Colonic mucosa (tissue), 4 donors: ENCODE results near the gene TUBA3D. TPM values are rescaled to one million over a fixed set of nuclear protein-coding genes. Genes with fewer than 3 reads are reported as not detected.
"Not testable (repeated sequence)": the region's sequence is repeated elsewhere in the genome, so short reads cannot be mapped to it uniquely, and the experiment has no call there.

Experiments
- DNase-seq: peaks from one replicate; pipeline ENCODE4 v3.0.0-alpha.2; 2020
- H3K27ac ChIP-seq: fragments of 200-600 bp; one replicate; pipeline ENCODE4 v1.8.0; 2021
- H3K27me3 ChIP-seq: fragments of 200-600 bp; one replicate; pipeline ENCODE4 v1.8.0; 2021
- H3K36me3 ChIP-seq: fragments of 200-600 bp; one replicate; pipeline ENCODE4 v1.8.0; 2021
- H3K4me1 ChIP-seq: fragments of 200-600 bp; one replicate; pipeline ENCODE4 v1.8.0; 2021; ENCODE audit warnings: mild to moderate bottlenecking
- H3K4me3 ChIP-seq: fragments of 200-600 bp; one replicate; pipeline ENCODE4 v1.8.0; 2021
- H3K9ac ChIP-seq, 2 donors: one replicate each; pipeline ENCODE4 v1.7.0; 2013; ENCODE audit warnings: control low read depth in 2 of 2, low read depth in 2 of 2, low read length in 2 of 2
- H3K9me3 ChIP-seq: fragments of 200-600 bp; one replicate; pipeline ENCODE4 v1.8.0; 2021
- intact Hi-C: fragments of 100-400 bp; cut with DNase I; formaldehyde crosslinking; loops from one replicate; pipeline ENCODE4 v1.14.1; 2022
- total RNA-seq, 2 donors: library from RNA; stranded (reverse); fragmentation: NEBNext Ultra II Directional in 1 of 2; extraction: Animal tissue kit (Norgen Biotek cat#: 25700) in 1 of 2; gene quantifications; one replicate each; pipeline ENCODE4 v1.2.1, GENCODE V29; 2021
- TF ChIP-seq, protein P1 (sequence below): fragments of 200-600 bp; IDR thresholded peaks from one replicate; pipeline ENCODE4 v1.8.0; 2022; ENCODE audit warnings: antibody characterized with exemption, mild to moderate bottlenecking
- donor health status: healthy.
- donor health status: DM: no; HTN: no; CAD: no.
- donor health status: DM: no; HTN: no; CAD: no.

Gene TUBA3D
- total RNA-seq, 2 donors from 2014 or later: not detected

DNA sequence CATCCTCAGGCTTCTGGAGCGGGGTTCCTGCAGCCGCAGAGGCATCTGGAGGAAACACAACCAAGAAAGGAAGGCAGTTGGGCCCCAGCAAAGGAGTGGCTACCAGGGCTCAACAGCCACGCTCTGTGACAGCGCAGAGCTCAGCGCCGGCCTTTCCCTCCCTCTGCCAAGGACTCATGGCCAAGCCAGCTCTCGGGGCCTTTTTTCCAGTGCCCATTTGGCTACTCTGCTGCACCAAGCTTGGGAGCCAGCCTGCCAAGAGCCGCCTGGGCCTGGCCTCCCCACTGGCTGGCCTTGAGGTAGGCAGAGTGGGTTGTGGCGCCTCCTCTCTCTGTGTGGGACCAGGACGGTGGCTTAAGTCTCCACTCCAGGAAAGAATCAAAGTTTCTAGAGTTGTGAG lies 44.6 kb downstream of the TUBA3D start:
- H3K9ac ChIP-seq: no peak overlapping the region
- H3K27ac ChIP-seq: no peak overlapping the region
- no peak overlapping the region for H3K4me3 ChIP-seq
- no peaks in the 10 kb centered on the region for H3K36me3 ChIP-seq
- H3K9me3 ChIP-seq: no peaks in the 10 kb centered on the region
- no peaks in the 10 kb centered on the region for H3K27me3 ChIP-seq
- intact Hi-C loops: no loop called here
- H3K4me1 ChIP-seq: no peaks in the 10 kb centered on the region
- TF ChIP-seq, protein P1, sequence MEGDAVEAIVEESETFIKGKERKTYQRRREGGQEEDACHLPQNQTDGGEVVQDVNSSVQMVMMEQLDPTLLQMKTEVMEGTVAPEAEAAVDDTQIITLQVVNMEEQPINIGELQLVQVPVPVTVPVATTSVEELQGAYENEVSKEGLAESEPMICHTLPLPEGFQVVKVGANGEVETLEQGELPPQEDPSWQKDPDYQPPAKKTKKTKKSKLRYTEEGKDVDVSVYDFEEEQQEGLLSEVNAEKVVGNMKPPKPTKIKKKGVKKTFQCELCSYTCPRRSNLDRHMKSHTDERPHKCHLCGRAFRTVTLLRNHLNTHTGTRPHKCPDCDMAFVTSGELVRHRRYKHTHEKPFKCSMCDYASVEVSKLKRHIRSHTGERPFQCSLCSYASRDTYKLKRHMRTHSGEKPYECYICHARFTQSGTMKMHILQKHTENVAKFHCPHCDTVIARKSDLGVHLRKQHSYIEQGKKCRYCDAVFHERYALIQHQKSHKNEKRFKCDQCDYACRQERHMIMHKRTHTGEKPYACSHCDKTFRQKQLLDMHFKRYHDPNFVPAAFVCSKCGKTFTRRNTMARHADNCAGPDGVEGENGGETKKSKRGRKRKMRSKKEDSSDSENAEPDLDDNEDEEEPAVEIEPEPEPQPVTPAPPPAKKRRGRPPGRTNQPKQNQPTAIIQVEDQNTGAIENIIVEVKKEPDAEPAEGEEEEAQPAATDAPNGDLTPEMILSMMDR: no peak
- no peak for DNase-seq

DNA sequence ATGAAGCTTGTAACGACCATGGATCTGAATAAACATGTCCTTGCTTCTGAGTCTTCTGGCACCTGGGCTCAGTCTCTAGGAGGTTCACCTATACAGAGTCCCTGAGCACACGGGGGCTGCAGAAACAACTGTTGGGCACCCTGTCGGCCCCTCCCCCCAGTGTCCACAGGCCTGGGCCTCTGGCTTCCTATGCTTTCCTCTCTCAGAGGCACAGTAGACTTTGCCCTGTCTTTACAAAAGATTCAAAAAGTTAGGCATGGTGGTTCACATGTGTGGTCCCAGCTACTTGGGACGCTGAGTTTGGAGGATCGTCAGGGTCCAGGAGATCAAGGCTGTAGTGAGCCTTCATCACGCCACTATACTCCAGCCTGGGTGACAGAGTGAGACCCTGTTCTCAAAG lies 45.6 kb downstream of the TUBA3D start:
- H3K9ac ChIP-seq, H3K27ac ChIP-seq, H3K36me3 ChIP-seq, intact Hi-C loops, H3K9me3 ChIP-seq, H3K4me1 ChIP-seq, H3K4me3 ChIP-seq, DNase-seq, H3K27me3 ChIP-seq: not testable (repeated sequence)

DNA sequence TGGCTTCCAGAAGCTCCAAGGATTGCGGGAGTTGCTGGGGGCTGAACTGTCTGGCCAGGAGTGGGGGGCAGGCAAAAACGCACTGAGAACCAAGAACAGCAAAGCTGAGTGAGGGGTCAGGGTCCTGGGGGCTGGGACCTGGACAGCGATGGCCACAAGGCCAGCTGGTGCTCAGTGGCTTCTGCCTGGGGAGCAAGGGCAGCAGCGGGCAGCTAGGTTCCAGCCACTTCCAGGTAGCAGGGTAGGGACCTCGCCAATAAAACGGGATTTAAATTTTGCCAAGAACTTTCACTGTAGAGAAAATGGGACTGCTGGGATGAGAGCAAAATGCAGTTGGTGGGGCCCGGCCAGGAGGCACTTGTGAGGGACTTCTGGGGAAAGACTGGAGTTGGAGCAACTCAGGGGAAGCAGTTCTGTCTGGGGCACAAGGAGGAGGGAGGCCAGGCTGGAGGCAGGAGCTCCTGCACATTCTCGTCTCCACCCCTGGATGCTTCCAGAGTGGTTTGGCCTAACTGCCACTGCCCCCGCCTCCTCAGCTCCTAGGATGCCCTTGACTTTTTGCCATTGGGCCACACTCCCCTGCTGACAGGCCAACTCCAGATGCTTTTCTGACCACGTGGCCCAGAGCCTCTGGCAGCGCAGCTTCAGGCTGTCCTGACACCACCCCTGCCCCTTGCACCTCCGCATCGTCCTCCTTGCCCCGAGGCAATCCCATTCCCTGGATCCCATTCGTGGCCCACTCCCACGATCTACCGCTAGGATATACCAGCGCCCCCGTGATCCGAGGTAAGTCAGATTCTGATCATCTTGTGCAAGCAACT lies 46.3 kb downstream of the TUBA3D start:
- Histone ChIP-seq H3K4me1 (no peaks in the 10 kb centered on the region), H3K27me3 (no peaks in the 10 kb centered on the region), H3K9ac (no peak overlapping the region), H3K36me3 (no peaks in the 10 kb centered on the region), H3K9me3 (no peaks in the 10 kb centered on the region), H3K4me3 (no peak overlapping the region), H3K27ac (no peak overlapping the region)
- intact Hi-C loops: no loop called here
- TF ChIP-seq, protein P1: no peak
- DNase-seq: no peak

DNA sequence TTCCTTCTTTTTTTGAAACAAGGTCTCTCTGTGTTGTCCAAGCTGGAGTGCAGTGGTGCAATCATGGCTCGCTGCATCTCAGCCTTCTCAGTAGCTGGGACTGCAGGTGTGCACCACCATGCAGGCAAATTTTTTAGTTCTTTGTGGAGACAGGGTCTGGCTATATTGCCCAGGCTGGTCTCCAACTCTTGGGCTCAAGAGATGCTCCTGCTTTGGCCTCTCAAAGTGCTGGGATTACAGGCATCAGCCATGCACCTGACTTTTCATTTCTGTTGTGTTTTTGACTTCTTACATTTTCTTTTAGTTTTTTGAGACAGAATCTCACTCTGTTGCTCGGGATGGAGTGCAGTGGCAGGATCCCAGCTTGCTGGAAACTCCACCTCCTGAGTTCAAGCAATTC lies 49.3 kb downstream of the TUBA3D start:
- H3K9ac ChIP-seq, H3K4me3 ChIP-seq, H3K27ac ChIP-seq, H3K9me3 ChIP-seq, H3K36me3 ChIP-seq, H3K4me1 ChIP-seq, intact Hi-C loops, DNase-seq, H3K27me3 ChIP-seq: not testable (repeated sequence)

DNA sequence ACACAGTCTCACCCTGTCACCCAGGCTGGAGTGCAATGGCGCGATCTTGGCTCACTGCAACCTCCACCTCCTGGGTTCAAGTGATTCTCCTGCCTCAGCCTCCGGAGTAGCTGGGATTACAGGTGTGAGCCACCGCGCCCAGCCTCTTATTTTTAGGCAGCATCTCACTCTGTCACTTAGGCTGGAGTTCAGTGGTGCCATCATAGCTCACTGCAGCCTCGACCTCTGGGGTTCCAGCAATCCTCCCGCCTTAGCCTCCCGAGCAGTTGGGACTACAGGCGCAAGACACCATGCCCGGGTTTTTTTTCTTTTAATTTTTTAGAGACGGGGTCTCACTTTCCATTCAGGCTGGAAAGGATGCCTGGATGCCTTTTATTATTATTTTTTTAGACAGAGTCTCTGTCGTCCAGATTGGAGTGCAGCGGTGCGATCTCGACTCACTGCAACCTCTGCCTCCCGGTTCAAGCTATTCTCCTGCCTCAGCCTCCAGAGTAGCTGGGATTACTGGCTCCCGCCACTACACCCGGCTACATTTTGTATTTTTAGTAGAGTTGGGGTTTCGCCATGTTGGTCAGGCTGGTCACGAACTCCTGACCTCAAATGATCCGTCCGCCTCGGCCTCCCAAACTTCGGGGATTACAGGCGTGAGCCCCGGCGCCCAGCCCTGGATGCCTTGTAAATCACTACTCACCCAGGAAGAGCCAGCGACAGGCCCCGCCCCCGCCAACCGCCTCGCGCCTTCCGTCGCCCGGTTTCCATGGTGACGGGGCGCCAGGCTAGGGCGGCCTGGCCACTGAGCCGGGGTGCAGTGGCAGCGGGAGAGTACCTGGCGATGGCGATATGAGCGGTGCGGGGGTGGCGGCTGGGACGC lies 51.4 kb downstream of the TUBA3D start, which contains the start of gene CCDC74A:
Gene CCDC74A (plus strand): TSS at position 758 of the 871 bp plus-strand sequence. CDS start 83 bp downstream, at position 841.
- H3K9ac ChIP-seq, H3K36me3 ChIP-seq, H3K27me3 ChIP-seq, H3K4me1 ChIP-seq, H3K9me3 ChIP-seq, intact Hi-C loops, H3K27ac ChIP-seq: not testable (repeated sequence)
- DNase-seq: peak; percentile 85
- H3K4me3 ChIP-seq: peak within 1 kb of the TSS; percentile 38

DNA sequence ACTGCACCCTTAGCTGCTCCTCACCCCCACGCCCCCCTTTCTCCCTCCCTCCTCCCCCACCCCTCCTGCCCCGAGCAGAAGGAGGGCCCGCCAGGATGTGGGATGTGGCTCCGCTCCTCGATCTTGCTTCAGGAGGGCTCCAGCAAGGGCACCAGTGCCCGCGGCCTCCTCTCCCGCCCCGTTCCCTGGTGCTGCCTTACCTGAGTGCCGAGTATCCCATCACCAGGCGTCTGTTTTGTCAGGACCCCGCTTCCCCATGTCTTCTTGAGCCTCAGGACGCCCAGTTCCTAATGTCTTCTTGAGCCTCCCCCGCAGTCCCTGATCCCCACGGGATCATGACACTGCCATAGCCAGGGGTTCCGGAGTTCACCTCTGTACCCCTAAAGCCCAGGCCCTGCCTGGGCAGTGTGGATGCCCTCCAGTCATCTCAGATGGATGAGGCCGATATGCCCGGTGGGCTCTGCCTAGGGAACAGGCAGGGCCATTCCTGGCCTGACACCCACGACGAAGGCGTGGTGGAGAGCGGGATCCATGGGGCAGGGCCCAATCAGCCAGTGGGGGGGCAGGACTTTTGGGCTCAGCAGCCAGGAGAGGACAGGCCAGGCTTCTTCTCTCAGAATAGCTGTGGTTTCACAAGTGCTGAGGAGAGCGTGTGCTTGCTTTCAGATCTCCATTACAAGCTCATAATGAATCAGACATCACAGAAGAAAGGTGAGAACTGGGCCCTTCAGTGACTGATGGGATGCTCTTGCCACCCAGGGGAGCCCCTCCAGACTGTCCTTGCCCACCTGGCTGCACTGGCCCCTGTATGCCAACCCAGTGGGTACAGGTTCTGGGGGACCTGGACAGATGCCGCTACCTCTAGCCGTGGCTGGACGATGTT lies 53.3 kb downstream of the TUBA3D start:
- H3K9ac ChIP-seq, intact Hi-C loops: not testable (repeated sequence)
- DNase-seq: peak; percentile 17

DNA sequence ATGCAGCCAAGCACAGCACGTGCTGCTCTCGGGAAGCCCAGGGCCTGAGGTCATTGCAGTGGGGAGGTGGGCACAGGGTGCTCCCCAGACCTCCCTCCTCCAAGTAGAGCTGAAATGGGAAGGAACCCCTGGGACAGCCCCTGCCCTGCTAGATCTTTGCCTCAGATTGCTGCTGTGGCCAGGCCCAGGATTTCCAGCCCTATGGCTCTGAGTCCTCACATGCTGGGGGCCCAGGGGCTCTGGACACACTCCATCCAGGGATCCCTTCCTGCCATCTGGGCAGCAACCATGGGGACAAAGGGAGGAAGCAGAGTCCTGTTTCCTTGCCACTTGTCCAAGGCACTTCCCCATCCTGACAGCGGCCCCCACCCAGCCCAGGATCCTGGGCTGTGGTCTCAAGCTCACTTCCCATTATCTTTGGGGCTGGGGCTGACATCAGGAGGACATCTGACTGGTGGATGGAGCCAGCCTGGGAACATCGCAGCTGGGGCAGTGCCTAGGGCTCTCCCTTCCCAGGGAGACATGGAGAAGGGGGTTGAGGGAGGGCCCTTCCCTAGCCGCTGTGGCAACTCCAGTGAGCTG lies 54.0 kb downstream of the TUBA3D start:
- peak; percentile 6 for DNase-seq
- intact Hi-C loops: not testable (repeated sequence)

More for the DNA sequence above, 53.3 kb downstream of the TUBA3D start:
- not testable (repeated sequence) for H3K9me3 ChIP-seq, H3K27me3 ChIP-seq, H3K4me3 ChIP-seq, H3K27ac ChIP-seq, H3K4me1 ChIP-seq, H3K36me3 ChIP-seq

DNA sequence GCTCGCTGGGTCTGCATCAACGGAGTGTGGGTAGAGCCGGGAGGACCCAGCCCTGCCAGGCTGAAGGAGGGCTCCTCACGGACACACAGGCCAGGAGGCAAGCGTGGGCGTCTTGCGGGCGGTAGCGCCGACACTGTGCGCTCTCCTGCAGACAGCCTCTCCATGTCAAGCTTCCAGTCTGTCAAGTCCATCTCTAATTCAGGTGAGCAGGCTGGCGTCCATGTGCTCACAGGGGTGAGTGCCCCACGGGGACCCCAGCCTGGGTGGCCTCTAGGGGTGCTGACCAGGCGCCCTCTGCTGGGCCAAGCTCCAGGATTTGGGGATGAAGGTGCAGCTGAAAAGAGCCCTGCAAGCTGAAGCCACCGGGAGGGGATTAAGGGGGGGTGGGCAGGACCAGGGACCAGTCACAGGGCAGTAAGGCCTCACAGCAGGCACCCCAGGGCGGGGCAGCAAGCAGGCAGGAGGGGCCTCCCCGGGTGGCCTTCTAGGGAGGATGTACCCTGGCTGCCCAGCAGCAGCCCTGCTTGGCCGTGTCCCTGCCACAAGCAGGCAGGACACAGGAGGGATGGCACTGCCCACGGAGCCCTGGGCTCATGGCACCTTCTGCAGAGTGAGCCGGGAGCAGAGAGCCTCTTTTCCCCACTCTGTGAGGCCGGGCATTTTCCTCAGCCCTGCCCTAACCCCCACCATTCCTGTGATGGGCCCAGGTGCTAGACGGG lies 54.9 kb downstream of the TUBA3D start:
- peak; percentile 17 for DNase-seq
- H3K27me3 ChIP-seq, H3K36me3 ChIP-seq, intact Hi-C loops, H3K4me1 ChIP-seq, H3K27ac ChIP-seq, H3K4me3 ChIP-seq, H3K9me3 ChIP-seq, H3K9ac ChIP-seq: not testable (repeated sequence)

More for the DNA sequence above, 54.0 kb downstream of the TUBA3D start:
- not testable (repeated sequence) for H3K4me1 ChIP-seq, H3K36me3 ChIP-seq, H3K9me3 ChIP-seq, H3K4me3 ChIP-seq, H3K9ac ChIP-seq, H3K27ac ChIP-seq, H3K27me3 ChIP-seq

DNA sequence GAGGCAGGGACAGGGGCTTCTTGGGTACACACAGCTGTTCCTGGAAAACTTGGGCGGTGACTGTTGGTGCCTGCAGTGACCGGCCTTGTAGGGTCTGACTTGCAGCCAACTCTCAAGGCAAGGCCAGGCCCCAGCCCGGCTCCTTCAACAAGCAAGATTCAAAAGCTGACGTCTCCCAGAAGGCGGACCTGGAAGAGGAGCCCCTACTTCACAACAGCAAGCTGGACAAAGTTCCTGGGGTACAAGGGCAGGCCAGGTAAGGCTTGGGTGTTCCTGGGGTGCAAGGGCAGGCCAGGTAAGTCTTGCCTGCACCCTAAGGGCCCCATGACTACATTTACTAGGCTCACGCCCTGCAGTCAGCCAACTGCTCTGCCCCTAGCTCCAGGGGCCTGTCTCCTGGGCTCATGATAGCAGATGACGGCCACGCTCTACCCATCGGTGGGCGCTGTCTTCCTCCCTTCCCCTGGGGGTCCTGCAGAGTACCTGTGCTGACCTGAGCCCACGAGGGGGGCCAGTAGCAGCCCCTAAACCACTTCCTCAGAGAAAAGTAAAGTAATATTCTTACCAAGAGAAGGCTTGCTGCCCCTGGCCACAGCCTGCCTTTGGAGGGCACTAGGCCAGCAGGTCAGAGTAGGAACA lies 55.7 kb downstream of the TUBA3D start:
- H3K36me3 ChIP-seq, DNase-seq, H3K4me3 ChIP-seq, H3K9me3 ChIP-seq, H3K27me3 ChIP-seq, H3K4me1 ChIP-seq, H3K9ac ChIP-seq, intact Hi-C loops, H3K27ac ChIP-seq: not testable (repeated sequence)
